B cell (primary cell): ENCODE data around the gene SLC2A14.
"Not testable (repeated sequence)": the region's sequence is repeated elsewhere in the genome, so short reads cannot be mapped to it uniquely, and the experiment has no call there.

ENCODE experiments used
- EZH2 ChIP-seq: IDR thresholded peaks from 2 replicates; pipeline ENCODE4 v1.6.1; 2012; ENCODE audit warnings: borderline replicate concordance, low read depth, mild to moderate bottlenecking, moderate library complexity, low read length; ENCODE audit not compliant: insufficient read depth, poor library complexity, severe bottlenecking
- TF ChIP-seq, protein P1 (sequence below): fragments of 200-600 bp; IDR thresholded peaks from one replicate; pipeline ENCODE4 v1.8.0; 2022; ENCODE audit warnings: antibody characterized with exemption, mild to moderate bottlenecking

DNA sequence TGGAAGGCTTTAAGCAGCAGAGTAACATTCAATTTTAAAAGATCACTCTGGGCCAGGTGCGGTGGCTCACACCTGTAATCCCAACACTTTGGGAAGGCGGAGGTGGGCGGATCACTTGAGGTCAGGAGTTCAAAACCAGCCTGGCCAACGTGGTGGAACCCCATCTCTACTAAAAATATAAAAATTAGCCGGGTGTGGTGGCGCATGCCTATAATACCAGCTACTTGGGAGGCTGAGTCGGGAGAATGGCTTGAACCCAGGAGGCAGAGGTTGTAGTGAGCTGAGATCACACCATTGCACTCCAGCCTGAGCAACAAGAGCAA is 45.5 kb upstream of the SLC2A14 start:
- TF ChIP-seq, protein P1, sequence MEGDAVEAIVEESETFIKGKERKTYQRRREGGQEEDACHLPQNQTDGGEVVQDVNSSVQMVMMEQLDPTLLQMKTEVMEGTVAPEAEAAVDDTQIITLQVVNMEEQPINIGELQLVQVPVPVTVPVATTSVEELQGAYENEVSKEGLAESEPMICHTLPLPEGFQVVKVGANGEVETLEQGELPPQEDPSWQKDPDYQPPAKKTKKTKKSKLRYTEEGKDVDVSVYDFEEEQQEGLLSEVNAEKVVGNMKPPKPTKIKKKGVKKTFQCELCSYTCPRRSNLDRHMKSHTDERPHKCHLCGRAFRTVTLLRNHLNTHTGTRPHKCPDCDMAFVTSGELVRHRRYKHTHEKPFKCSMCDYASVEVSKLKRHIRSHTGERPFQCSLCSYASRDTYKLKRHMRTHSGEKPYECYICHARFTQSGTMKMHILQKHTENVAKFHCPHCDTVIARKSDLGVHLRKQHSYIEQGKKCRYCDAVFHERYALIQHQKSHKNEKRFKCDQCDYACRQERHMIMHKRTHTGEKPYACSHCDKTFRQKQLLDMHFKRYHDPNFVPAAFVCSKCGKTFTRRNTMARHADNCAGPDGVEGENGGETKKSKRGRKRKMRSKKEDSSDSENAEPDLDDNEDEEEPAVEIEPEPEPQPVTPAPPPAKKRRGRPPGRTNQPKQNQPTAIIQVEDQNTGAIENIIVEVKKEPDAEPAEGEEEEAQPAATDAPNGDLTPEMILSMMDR: not testable (repeated sequence)
- not testable (repeated sequence) for TF ChIP-seq EZH2
